Measurements from ENCODE around the gene POLK.
"Not testable (repeated sequence)": the region's sequence is repeated elsewhere in the genome, so short reads cannot be mapped to it uniquely, and the experiment has no call there.

The POLK gene

DNA sequence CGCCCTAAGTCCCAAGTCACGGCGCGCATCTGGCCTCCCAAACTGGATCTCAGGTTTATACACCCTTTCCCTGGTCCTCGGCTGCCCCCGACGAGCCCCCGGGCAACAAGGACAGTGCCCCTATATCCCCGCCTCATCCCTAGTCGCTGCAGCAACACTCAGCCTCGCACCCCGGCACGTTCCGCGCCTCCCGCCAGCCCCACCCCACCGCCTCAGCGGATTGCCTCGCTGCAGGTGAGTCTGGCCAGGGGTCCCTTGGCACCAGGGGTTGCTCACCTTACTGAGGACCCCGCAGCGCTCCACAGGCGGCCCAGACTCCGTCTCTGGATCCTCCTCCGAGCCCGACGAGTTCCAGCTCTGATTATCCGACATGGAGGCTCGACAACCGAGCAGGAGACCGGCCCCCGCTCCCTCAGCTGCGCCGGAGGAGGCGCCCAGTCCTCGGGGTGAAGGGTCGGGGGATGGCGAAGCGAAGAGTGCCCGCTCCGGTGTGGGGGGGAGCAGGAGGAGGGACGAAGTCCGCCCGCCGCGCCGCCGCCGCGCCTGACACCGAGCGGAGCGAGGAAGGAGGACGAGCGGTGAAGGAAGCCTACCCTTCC lies 756 bp upstream of the POLK start:
- DNase-seq: no peak

DNA sequence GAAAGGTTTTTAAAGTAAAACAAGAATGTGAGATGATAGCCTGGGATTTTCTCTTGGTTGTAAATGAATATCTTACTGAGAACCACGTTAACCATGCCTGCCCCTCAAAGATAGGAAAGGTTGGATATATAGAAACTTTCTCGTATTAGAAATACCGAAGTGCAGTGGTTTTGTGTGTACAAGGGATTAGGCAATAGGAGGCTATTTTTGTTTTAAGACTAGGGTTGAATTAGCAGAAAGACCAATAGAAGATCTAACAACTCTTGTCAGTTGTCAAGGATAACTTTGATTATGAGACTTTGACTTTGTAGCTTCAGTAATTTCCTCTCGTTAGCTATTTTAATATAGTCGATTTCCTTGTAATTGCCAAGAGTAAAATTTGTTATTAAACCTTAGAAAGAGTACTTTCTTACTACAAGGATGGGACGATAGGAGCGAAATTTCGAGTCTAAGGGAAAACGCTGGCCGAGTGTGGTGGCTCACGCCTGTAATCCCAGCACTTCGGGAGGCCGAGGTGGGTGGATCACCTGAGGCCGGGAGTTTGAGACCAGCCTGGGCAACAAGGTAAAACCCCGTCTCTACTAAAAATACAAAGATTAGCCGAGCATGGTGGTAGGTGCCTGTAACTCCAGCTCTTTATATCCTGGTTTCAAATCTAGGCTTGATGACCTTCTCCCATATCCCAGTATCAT lies 838 bp downstream of the POLK start:
- DNase-seq: peak; percentile 17

DNA sequence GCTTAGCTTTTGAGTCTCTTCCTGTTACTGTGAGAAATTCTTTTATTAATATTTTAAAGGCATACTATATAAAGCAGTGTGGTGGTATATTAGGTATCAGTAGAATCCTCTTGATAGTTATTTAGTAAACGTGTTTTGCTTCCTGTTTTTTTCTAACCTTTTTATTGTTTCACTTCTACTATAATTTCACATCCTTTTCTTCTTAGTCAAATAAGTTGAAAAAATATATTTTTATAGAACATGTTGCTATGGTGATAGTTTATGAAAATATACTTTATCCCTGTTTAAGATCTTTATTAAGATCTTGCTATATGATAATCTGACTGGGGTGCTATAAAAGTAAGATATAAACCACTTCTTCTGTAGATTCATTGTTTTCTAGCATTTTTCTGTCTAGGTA lies 2.1 kb downstream of the POLK start:
- DNase-seq: no peak

DNA sequence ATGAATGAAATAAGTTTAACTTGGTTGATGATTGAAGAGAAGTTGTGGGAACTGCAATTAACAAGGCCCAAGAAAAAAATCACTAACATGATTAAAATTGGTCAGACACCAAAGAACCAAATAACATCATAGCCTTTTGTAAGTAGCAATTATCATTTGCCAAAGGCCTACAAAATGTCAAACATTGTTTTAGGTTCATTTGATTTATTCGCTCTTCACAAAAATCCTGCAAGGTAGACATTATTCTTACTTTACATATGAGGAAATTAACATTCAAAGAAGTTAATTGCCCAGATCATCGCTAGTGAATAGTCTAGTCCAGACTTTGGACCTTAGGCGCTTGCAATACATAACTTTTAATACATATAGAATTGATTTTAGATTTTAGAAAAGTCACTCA lies 2.6 kb downstream of the POLK start:
- no peak for DNase-seq

DNA sequence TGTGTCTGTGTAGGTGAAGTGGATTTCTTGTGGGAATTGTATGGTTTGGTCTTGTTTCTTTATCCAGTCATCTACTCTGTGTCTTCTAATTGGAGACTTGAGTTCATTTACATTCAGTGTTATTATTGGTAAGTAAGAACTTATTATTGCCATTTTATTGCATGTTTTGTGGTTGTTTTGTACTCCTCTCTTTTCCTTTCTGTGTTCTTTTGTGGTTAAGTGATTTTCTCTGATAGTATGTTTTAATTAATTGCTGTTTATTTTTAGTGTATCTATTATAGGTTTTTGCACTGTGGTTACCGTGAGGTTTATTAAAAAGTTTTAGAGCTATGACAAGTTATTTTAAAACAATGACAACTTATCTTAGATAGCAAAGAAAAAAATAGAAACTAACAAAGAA lies 8.1 kb downstream of the POLK start:
- no peak for DNase-seq

DNA sequence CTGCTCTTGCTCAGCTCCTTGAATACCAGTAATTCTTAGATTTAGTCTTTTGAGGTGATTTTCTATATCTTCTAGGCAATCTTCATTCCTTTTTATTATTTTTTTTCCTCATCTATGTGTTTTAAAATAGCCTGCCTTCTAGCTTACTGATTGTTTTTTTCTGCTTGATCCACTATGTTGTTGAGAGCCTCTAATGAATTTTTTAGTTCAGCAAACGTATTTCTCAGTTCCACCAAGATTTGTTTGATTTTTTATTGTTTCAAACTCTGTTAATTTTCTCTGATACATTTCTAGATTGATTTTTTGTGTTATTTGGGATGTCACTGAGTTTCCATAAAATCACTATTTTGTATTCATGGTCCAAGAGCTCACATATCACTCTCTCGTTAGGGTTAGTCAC lies 9.5 kb downstream of the POLK start:
- no peak for DNase-seq

DNA sequence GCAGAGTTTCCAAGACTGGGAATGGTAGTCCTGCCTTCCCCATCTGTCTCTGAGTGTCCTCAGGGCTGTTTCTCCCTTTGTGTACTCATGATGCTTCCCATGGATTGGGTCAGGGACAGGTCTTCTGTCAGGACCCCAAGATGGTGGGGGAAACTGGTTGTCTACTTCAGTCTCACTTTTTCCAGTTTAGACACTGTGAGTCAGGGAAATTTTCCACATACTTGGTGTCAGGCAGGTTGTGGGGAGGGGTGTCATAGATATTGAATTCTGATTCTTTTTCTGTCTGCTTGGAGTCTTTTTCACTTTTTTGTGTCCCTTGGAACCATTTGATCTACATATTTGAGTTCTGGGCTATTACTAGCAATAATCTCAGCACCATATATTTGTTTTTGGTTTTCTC lies 10.3 kb downstream of the POLK start:
- DNase-seq: no peak

DNA sequence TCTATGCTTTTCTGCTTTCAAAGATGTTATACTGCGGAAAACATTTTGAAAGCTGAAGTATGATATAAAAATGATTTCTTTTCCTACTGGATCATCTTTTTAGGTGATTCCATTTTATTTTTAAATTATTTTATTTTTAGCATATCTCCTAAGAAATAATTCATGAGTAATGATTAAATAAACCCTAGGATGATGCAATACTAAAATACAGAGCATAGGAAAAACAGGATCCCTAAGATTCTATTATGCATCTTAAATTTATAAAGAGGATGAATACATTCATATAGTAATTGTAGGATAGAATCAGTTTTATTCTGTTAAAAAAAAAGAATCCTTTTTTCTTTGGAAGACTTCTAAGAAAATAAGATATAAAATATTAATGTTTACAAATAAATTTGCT lies 10.9 kb downstream of the POLK start:
- no peak for DNase-seq

DNA sequence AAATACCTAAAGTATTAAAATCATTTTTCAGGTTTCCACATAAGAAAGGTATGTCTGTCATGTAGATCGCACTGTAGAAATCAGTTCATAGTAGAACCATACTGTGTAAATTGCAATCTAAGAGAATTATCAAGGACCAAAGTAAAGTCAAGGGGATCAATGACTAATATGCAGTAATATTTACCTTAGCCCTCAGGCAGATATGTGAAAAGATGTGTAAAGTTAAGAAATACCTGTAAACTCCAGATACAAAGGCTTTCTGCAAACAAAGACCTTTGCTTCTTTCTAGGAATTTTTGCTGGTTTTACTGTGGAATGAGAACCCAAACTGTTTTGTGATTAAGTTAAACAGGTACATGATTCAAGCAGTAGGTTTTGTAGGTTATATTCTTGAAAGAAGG lies 11.6 kb downstream of the POLK start:
- no peak for DNase-seq

DNA sequence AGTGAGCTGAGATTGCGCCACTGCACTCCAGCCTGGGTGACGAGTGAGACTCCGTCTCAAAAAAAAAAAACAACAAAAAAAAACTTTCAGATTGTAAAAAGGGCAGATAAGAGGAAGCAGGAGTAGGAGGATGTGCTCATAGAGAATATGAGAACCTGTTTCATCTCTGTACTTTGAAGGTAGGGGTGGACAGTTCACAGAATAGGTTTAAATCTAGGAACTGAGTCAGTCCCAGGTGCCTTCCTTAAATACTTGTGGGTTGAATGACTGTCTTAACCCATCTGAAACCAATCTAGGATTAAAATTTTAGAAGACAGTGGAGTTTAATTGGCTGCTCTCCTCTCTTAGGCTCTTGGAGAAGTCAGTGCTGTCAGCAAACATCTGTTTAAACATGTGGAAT lies 12.4 kb downstream of the POLK start:
- DNase-seq: no peak

DNA sequence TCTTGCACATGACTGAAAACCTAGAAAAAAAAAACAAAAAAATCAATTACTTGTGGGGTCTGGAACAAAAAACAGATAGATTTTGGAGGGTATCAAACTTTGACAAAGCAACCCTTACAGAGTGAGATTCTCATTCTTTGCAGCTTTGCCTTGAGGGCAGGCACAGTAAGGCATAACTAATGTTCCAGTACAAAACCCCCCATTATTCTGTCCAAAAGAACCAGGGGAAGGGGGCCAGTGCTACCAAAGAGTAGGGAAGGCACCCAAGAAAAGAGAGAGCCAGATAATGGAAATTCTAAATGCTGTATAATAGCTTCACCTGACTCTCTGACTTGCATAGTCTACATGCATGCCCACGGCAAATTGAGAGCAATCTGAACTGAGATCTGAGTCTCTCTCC lies 12.9 kb downstream of the POLK start:
- no peak for DNase-seq

DNA sequence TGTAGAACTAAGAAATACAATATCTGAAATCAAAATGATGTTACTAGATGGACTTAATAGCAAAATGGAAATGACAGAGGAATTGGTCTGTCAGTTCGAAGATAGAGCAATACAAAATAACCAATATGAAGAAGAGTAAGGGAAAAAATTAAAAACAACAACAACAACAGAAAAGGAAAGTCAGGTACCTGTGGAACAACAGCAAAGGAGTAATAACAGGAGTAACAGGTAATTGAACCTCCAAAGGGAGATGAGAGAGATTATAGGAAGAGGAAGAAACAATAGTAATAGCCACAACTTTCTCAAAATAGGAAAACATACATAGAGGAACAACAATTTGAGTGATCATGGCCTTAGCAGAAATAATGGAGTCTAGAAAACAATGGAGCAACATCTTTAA lies 13.7 kb downstream of the POLK start:
- DNase-seq: no peak

DNA sequence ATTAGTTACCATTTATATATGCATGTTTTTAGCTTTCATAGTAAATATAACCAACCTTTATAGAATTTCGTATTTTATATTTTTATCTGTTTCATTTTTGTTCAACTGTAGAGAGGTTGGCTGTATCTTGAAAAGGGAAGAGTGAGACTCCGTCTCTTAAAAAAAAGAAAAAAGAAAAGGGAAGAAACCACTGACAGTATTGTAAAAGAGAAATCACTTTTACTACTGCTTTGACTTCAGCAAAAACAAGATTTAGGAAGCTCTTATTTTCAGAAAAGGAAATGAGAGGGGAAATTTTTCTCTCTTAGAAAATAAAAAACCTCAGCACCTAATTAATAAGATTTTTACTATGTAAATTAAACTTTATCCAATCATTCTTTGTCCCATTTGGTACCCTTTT lies 14.4 kb downstream of the POLK start:
- no peak for DNase-seq

DNA sequence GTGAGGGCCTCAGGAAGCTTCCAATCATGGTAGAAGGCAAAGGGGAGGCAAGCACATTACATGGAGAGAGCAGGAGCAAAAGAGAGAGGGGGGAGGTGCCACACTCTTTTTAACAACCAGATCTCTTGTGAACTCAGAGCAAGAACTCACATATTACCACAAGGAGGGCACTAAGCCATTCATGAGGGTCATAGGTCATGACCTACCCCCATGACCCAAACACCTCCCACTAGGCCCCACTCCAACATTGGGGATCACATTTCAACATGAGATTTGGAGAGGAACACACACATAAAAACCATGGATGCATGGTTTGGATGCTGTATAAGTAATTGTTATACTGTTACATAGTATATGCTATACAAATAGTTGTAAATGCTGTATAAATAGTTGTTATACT lies 17.5 kb downstream of the POLK start:
- DNase-seq: no peak

DNA sequence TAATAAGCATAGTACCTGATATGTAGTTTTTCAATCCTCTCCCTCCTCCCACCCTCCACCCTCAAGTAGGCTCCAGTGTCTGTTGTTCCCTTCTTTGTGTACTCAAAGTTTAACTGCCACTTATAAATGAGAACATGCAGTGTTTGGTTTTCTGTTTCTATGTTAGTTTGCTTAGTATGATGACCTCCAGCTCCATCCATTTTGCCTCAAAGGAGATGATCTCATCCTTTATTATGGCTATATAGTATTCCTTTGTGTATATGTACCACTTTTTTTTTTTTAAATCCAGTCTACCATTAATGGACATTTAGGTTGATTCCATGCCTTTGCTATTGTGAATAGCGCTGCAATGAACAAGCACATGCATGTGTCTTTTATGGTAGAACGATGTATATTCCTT lies 20.5 kb downstream of the POLK start:
- no peak for DNase-seq

DNA sequence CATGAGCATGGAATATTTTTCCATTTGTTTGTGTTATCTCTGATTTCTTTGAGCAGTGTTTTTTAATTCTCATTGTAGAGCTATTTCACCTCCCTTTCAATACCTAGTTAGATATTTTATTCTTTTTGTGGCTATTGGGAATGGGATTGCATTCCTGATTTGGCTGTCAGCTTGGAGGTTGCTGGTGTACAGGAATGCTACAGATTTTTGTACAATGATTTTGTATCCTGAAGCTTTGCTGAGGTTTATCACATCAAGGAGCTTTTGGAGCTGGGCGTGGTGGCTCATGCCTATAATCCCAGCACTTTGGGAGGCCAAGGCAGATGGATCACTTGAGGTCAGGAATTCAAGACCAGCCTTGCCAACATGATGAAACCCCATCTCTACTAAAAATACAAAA lies 22.0 kb downstream of the POLK start:
- DNase-seq: not testable (repeated sequence)

DNA sequence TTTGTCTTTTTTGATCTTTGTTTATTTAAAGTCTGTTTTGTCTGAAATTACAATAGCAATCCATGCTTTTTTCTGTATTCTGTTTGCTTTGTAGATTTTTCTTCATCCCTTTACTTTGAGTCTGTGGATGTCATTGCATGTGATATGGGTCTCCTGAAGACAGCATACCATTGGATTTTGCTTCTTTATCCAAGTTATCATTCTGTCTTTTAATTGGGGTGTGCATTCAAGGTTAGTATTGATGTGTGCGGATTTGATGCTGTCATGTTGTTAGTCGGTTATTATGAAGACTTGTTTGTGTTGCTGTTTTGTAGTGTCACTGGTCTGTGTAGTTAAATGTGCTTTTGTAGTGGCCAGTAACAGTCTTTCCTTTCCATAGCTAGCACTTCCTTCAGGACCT lies 23.0 kb downstream of the POLK start:
- DNase-seq: no peak

DNA sequence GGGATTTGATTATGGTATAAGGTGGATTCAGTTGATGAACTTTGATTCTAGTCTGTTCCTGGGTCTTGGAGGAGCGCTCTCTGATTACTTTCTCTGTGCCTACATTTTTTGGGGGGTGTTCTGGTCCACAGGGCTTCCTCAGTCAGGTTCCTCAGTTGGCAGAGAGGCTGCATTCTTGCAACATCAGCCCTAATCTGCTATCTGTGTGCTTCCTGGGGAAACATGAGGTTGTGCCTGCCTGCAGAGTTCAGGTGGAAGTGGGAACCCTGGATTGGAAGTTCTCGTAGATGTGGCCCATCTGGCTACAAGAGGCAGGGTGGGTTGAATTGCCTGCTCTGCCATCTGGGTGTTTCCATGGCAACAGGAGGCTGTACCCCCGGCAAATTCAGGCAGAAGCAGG lies 24.5 kb downstream of the POLK start:
- DNase-seq: no peak

DNA sequence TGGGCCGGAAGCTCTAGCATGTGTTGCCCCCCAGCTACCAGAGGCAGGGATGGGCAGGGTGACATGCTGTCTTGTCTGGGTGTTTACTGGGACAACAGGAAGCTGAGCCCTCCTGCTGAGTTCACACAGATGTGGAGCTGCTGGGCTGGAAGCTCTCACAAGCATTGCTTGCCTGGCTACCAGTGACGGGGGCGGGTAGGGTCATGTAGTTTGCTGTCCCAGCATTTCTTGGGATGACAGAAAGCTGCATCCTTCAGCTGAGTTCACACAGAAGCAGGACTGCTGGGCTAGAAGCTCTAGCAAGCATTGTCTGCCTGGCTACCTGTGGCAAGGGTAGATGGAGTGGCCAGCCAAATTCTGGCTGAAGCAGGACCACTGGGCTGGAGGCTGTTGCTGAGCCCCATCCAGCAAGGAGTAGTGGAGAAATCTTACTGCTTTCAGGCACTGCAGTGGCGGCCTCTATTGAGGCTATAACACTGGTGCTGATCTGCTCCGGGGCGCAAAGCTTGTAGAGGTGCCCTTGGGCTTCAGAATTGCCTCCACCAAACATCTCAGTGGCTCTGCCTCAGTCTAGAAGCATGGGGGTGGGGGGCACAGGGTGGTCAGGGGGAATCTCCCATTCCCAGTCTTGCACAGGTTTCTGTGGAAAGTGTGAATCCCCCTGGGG lies 25.1 kb downstream of the POLK start:
- DNase-seq: no peak

DNA sequence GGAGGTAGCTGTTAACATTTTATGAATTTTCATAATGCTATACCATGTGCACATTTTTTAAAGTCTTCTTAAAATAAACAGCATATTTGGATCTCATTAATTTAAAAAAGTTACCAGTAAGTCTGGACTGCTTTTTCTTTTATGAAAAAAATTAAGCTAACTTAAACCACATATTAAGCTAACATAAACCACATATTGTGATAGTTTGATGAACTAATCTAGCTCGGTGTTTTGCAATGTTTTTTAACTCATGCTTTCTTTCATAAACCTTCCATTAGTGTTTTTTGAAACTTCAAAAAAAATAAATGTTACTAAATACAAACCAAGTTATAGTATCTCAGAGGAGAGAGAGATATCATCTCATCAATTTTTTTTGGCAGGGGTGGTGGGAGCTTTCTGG lies 26.5 kb downstream of the POLK start:
- no peak for DNase-seq

DNA sequence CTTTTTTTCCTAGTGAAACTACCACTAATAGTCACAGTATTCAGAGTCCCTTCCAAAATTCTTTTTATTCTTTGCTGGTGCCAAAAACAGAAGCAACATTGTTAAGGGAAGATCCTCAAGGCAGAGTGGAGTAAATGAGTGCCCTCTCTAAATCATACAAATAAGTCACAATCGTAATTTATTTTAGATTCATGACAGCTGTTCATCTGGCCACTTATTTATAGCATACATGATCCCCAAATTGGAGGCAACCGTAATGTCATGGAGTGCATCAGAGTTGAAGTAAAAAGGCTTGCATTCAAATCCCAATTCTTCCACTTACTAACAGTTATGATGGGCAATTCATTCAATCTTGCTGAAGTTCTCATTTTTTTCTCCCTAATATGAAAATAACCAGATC lies 33.4 kb downstream of the POLK start:
- no peak for DNase-seq

DNA sequence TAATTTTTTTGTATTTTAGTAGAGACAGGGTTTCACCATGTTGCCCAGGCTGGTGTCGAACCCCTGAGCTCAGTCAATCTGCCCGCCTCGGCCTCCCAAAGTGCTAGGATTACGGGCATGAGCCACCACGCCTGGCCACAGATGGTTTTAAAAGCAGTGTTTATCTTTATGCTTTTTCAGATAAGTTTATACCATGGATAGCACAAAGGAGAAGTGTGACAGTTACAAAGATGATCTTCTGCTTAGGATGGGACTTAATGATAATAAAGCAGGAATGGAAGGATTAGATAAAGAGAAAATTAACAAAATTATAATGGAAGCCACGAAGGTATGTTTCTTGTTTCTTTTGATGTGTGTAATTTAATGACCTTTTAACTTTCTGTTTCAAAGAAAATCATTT lies 35.1 kb downstream of the POLK start:
- no peak for DNase-seq

DNA sequence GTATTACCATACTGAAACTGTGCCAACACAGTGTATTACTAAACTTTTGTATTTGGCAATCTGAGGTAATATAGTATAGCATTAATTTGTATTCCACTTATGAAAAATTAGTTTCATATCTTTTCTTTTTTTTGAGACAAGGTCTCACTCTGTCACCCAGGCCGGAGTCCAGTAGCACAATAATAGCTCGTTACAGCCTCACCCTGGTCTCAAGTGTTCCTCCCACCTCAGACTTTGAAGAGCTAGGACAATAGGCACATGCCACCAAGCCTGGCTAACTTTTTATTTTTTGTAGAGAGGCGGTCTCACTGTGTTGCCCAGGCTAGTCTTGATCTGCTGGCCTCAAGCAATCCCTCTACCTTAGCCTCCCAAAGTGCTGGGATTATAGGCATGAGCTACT lies 36.1 kb downstream of the POLK start:
- DNase-seq: no peak

DNA sequence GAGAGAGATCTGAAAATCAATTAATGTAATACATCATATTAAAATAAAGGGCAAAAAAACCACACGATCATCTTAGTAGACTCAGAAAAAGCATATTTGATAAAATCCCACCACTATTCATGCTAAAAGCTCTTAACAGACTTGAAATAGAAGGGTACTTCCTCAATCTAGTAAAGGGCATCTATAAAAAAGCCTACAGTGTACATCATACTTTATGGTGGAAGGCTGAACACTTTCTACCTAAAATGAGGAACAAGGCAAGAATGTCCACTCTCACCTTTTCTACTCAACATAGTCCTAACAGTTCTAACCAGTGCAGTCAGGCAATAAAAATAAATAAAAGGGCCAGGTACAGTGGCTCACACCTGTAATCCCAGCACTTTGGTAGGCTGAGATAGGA lies 38.9 kb downstream of the POLK start:
- no peak for DNase-seq

DNA sequence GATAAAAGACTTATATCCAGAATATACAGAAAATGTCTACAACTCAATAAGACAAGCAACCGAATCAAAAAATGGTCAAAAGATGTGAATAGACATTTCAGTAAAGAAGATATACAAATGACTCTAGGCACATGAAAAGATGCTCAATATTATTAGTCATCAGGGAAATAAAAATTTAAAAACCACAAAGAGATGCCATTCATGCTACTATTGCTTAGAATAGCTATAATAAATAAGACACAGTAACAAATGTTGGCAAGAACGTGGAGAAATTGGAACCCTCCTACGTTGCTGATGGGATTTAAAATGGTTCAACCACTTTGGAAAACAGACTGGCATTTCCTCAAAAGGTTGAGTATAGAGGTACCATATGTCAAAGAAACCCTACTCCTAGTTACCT lies 39.8 kb downstream of the POLK start:
- DNase-seq: no peak
